NCI-H345 treated with DMSO at 0.1 percent for 48 hours (cell line): ENCODE data around the gene CD8A.
A peak's percentile ranks its signal among the peaks of the same experiment; 100 is the strongest.

Experiments
- DNase-seq: peaks from one replicate; lab custom pipeline; 2025; ENCODE audit not compliant: unreplicated experiment; lab: John Stamatoyannopoulos, UW

Gene CD8A

DNA sequence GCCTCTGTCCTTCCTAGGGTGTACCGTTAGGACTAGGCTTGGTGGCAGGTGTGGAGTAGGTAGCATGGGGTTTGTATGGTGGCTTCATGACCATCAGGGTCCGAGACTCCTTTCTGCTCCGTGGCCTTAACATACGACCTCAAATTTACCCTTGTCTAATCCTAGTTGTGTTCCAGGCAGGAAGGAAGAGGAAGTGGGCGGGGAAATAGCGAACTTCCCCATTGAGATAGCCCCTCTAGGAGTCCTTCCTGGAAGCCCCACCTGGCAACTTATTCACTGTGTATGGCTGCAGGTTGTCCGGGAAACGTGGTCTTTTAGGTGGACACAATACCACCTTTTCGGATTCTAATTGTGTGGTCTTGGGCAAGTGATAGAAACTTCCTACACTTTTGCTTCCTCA, 9.3 kb downstream of the CD8A start:
- DNase-seq: no peak

DNA sequence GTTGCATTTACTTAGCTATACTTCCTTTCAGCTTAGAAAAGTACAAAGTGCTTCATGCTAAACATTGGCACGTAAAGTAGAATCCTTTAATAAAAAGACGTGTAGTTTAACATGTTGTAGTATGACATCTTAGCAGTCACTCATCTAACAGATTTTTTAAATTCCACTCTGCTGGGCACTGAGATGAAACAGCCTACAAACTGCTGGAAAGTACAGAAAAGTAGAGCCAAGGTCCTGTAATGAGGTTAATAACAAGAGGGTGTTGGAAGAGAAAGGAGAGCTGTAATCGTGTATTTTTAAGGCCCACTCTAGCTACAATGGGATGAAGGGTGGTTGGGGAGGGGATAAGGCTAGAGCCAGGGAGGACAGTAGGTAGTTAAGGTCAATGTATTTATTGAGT, 10.7 kb downstream of the CD8A start:
- no peak for DNase-seq

DNA sequence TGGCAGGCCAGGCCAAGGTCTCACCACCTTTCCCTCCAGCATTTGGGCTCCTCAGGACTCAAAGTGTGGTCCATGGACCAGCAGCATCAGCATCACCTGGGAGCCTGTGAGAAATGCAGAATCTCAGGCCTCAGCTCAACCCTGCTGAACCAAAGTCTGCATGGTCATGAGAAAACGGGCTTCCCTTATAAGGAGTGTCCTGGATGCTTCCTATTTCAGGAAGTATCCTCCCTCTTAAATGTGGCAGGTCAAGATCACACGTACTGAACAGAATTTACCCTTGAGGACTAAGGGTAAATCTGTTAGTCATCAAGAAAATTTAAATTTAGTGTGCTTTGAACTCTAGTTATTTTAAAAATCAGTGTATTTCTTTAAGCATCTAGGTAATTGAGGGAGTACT, 11.8 kb downstream of the CD8A start:
- no peak for DNase-seq

GRCh38 chr2:86776532-86776931, 14.2 kb downstream of the CD8A start:
- no peak for DNase-seq

DNA sequence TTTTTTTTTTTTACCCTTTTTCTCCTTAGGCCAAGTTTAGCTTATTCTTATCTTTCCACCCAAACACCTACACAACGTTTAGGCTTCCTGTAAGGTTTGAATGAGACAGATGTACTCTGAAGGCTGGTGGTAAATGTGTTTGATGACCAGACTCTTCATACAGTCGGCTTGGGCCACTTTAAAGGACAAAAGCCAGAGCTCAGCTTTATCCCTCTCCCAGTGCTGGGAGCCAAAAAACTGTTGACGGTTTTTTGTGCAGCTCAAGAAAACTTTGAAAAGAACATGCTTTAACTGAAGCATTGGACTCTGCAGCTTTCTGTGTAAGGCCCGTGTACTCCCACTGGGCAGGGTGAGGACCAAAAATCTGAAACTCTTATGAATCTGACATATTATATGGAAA, 15.4 kb downstream of the CD8A start:
- DNase-seq: no peak

DNA sequence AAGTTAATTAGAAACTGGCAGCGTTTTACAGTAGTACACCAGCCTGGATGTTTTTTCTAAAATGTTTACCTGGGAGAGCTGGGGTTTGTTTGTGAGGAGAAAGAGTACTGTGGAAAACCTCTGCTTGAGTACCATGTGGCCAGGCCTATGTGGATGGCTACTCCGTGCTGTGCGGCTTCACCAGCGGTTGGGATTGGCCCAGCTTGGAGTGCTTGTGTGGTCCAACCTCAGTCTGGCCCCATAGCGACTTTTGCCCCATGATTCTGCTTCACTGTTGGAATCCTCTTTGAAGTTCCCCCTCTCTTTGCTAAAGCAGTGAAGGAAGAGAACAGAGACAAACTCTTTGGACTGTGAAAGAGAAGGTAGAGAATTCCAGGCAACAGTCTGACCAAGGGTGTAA, 15.9 kb downstream of the CD8A start:
- DNase-seq: no peak

DNA sequence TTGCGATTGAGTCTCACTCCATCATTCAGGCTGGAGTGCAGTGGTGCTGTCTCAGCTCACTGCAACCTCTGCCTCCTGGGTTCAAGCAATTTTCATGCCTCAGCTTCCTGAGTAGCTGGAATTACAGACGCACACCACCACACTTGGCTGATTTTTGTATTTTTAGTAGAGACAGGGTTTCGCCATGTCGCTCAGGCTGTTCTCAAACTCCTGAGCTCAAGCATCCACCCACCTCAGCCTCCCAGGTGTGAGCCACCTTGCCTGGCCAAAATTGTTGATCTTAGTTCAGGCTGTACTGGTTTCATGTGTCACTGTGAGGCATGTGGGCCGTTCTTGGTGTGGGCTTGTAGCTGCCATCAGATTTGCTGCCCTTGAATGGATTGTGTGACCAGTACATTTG, 18.1 kb downstream of the CD8A start:
- DNase-seq: no peak

DNA sequence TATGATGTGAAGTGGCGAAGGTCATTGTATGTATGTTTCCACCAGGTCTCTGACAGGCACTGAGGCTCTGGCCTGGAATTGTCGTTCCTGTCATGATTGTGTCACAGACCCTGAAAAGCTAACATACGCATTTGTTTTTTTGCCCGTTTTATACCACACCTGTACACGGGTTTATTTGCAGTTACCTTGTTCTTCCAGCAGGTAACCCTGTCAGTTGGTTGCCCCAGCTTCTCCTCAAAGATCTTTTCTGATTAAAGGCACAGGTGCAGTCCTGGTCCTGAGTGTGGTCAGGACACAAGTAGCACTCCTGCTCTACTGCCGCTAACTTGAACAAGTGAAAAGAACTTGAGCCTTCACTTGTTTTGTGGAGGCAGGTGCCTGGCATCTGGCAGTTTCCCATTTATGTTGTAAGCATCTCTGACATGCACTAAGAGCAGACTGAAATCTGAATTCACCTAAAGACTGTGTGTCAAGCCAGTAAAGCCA, 19.9 kb downstream of the CD8A start:
- no peak for DNase-seq

GRCh38 chr2:86769838-86770237, 20.9 kb downstream of the CD8A start:
- no peak for DNase-seq

- DNase-seq: no peak
Observed at GRCh38 chr2:86768189-86768949, 22.3 kb downstream of the CD8A start.

GRCh38 chr2:86765310-86765695, 25.4 kb downstream of the CD8A start:
- no peak for DNase-seq

DNA sequence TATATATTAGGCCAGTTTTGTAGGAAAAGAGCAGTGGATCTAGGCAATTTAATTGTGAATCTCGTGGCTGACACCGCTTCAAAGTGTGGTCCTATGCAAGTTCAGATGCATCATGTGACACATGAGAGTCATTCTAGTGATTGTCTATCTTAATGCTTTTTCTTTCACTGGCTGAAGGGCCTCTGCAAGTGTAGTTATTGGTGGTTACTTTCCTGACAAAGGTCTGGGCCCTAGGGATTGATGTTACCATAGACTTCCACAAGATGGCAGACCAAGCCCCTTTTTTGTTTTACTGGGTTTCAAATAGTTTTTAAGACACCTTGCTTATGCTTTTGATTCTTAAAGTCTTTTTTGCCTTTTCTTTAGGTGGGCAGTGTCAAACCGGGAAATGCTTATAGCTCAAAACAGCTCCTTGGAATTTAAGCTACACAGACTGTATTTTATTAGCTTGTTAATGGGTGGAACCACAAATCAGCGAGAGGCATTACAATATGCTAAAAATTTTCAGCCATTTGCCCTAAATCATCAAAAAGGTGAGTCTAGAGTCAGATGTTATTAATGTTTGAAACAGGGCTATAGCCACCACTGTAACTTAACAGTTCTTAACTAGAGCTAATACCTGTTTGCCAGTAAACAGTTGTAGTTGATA, 25.9 kb downstream of the CD8A start:
- DNase-seq: peak; percentile 24

DNA sequence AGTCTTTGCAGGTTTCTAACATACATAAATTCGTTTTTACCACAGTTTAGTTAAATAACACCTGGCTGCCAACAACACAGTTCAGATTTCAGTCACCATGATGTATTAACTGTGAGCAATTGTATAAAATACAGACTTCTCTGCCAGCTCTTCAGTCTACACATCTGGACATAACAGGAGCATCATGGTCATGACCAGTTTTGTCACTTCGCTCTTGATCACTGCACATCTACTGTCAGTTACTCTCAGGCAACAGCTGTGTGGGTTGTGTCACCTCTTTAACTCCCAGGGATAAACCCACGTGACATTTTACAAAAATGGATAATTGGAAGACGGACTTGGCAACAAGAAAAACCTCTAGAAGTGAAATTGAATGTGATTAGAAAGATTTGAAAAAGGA, 30.3 kb downstream of the CD8A start:
- DNase-seq: no peak

GRCh38 chr2:86758405-86758804, 32.3 kb downstream of the CD8A start:
- DNase-seq: no peak

GRCh38 chr2:86753606-86754005, 37.1 kb downstream of the CD8A start:
- no peak for DNase-seq

- DNase-seq: no peak
Observed at GRCh38 chr2:86752934-86753333, 37.8 kb downstream of the CD8A start.

GRCh38 chr2:86751778-86752177, 38.9 kb downstream of the CD8A start:
- no peak for DNase-seq

DNA sequence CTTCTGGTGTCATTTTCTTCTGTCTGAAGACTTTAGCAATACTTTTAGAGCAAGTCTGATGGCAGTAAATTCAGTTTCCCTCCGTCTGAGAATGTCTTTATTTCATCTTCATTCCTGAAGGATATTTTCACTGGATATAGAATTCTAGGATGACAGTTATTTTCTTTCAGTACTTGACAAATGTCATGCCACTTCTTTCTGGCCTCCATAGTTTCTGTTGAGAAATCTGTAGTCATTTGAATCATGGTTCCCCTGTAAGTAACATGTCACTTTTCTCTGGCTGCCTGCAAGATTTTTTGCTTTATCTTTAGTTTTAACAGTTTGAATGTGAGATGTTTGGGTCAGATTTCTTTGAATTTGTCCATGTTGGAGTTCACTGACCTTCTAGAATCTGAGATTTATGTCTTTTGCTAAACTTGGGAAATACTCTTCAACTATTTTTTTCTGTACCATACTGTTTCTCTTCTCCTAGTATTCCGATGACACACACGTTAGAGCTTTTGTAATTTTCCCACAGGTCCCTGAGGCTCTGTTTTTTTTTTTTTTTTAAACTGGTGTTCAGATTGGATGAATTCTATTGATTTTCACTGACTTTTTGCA, 40.4 kb downstream of the CD8A start:
- no peak for DNase-seq

GRCh38 chr2:86747711-86748639, 42.7 kb downstream of the CD8A start:
- no peak for DNase-seq

GRCh38 chr2:86746939-86747338, 43.8 kb downstream of the CD8A start:
- DNase-seq: no peak

DNA sequence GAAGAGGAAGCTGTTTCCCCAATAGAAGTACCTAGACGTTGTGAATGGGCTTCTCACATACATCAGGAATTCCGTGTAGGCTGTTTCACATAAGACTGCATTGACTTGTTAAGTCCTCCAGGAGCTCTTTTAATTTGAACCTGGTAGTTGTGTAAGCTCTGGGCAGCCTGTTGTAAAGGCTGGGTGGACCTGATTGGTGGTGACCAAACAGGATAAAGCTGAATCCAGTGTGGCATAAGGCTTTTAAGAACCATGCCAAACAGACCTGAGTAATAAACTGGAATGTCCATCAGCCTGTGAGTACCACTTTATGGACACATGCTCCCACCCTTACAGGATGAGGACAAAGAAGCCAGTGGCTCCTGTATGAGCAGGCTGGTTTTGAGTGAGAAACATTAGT, 46.6 kb downstream of the CD8A start:
- no peak for DNase-seq
